Right atrium auricular region (tissue), 2 donors: Measurements from ENCODE around the gene FGF14. TPM values are rescaled to one million over a fixed set of nuclear protein-coding genes. Genes with fewer than 3 reads are reported as not detected.

ENCODE experiments used
- DNase-seq: peaks from one replicate; pipeline ENCODE4 v3.0.0-alpha.2; 2019; ENCODE audit warnings: low spot score
- H3K27ac ChIP-seq, 2 donors: fragments of 200-600 bp; sonication (generic); 1 replicate in 1 of 2; 2 replicates in 1 of 2; pipeline ENCODE4 v1.5.1; 2016 to 2019
- H3K27me3 ChIP-seq, 2 donors: fragments of 200-600 bp; sonication (generic); one replicate each; pipeline versions ENCODE4 v1.5.1 to v1.6.0; 2017 to 2019
- H3K36me3 ChIP-seq: fragments of 200-600 bp; sonication (generic); one replicate; pipeline ENCODE4 v1.5.1; 2016
- H3K4me1 ChIP-seq, 2 donors: fragments of 200-600 bp; sonication (generic); one replicate each; pipeline versions ENCODE4 v1.5.1 to v1.6.0; 2017 to 2019
- H3K4me3 ChIP-seq, 2 donors: fragments of 200-600 bp; sonication (generic); 1 replicate in 1 of 2; 2 replicates in 1 of 2; pipeline ENCODE4 v1.5.1; 2017 to 2019; ENCODE audit warnings: mild to moderate bottlenecking in 1 of 2, moderate library complexity in 1 of 2
- H3K9me3 ChIP-seq, 2 donors: fragments of 200-600 bp; sonication (generic); one replicate each; pipeline ENCODE4 v1.5.1; 2019
- CTCF ChIP-seq, 2 donors: fragments of 200-600 bp; sonication (generic); IDR thresholded peaks; one replicate each; pipeline ENCODE4 v1.5.1; 2019; ENCODE audit warnings: antibody characterized with exemption in 2 of 2
- total RNA-seq, 2 donors: library from RNA; depleted of rRNA; stranded (reverse); fragments of >200 nt; gene quantifications; one replicate each; pipeline ENCODE4 v1.1.0, GENCODE V29; 2016

The FGF14 gene
- total RNA-seq, 2 donors from 2014 or later, result 1.3 to 1.7 TPM

GRCh38 chr13:102192858-102193257, 209.0 kb downstream of the FGF14 start:
- no peak overlapping the region for H3K4me3 ChIP-seq
- no peak for DNase-seq
- TF ChIP-seq CTCF (IDR thresholded peaks at IDR 0.05), result no peak
- H3K27ac ChIP-seq, result no peak overlapping the region
- no peaks in the 10 kb centered on the region for H3K9me3 ChIP-seq
- H3K27me3 ChIP-seq, result no peaks in the 10 kb centered on the region
- H3K36me3 ChIP-seq, result no peaks in the 10 kb centered on the region
- no peaks in the 10 kb centered on the region for H3K4me1 ChIP-seq

GRCh38 chr13:102191951-102192502, 209.8 kb downstream of the FGF14 start:
- Histone ChIP-seq H3K27me3 (no peaks in the 10 kb centered on the region), H3K4me3 (no peak overlapping the region), H3K9me3 (no peaks in the 10 kb centered on the region), H3K27ac (peak overlapping the region in 1 of 2 donors; percentile 24), H3K36me3 (no peaks in the 10 kb centered on the region), H3K4me1 (no peaks in the 10 kb centered on the region)
- no peak for DNase-seq
- TF ChIP-seq CTCF (IDR thresholded peaks at IDR 0.05), result no peak

- H3K36me3 ChIP-seq, result no peaks in the 10 kb centered on the region
- no peak overlapping the region for H3K27ac ChIP-seq
- no peaks in the 10 kb centered on the region for H3K4me1 ChIP-seq
- TF ChIP-seq CTCF (IDR thresholded peaks at IDR 0.05), result no peak
- H3K27me3 ChIP-seq, result no peaks in the 10 kb centered on the region
- H3K9me3 ChIP-seq, result no peaks in the 10 kb centered on the region
- H3K4me3 ChIP-seq, result no peak overlapping the region
- no peak for DNase-seq
Measured at GRCh38 chr13:102190930-102191329, 210.9 kb downstream of the FGF14 start.

GRCh38 chr13:102187313-102187712, 214.5 kb downstream of the FGF14 start:
- Histone ChIP-seq H3K27me3 (no peaks in the 10 kb centered on the region), H3K4me3 (no peak overlapping the region), H3K9me3 (no peaks in the 10 kb centered on the region), H3K27ac (no peak overlapping the region), H3K36me3 (no peaks in the 10 kb centered on the region), H3K4me1 (no peaks in the 10 kb centered on the region)
- TF ChIP-seq CTCF (IDR thresholded peaks at IDR 0.05), result no peak
- DNase-seq, result no peak

- Histone ChIP-seq H3K4me1 (no peaks in the 10 kb centered on the region), H3K27ac (no peak overlapping the region), H3K9me3 (no peaks in the 10 kb centered on the region), H3K4me3 (no peak overlapping the region), H3K27me3 (no peaks in the 10 kb centered on the region), H3K36me3 (no peaks in the 10 kb centered on the region)
- no peak for TF ChIP-seq CTCF (IDR thresholded peaks at IDR 0.05)
- no peak for DNase-seq
Measured at GRCh38 chr13:102185375-102185984, 216.4 kb downstream of the FGF14 start.
